Measurements from ENCODE around the gene EHMT1. TPM values are rescaled to one million over a fixed set of nuclear protein-coding genes. Genes with fewer than 3 reads are reported as not detected.

The EHMT1 gene
- total RNA-seq, 4 donors from 2014 or later: 96.4 to 136 (median 118) TPM

DNA sequence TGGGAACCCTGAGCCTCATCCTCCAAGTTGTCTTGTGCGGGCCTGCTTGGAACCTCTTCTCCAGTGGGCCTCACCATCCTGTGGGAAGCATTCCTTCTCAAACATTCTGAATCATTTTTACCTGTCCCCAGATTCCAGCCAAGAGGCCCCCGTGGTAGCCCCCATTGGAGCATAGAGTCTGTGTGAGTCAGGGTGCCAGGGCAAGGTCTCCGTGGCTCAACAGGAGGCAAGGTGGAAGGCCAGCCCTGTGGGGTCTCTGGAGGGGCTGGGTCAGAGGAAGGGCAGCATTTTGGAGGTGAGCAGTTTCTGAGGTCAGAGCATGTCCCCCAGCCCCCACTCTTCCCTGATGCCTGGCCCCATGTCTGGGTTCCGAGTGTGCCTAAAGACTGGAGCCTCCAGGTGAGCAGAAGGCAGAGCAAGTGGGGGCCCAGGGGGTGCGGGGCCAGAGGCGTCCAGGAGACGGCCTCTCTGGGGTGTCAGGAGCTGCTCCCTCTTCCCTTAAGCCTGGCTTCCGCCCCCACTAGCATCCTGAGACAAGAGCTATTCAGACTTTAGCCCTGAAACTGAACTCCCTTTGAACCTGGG is 260.9 kb downstream of the EHMT1 start:
- TF ChIP-seq, protein P1, sequence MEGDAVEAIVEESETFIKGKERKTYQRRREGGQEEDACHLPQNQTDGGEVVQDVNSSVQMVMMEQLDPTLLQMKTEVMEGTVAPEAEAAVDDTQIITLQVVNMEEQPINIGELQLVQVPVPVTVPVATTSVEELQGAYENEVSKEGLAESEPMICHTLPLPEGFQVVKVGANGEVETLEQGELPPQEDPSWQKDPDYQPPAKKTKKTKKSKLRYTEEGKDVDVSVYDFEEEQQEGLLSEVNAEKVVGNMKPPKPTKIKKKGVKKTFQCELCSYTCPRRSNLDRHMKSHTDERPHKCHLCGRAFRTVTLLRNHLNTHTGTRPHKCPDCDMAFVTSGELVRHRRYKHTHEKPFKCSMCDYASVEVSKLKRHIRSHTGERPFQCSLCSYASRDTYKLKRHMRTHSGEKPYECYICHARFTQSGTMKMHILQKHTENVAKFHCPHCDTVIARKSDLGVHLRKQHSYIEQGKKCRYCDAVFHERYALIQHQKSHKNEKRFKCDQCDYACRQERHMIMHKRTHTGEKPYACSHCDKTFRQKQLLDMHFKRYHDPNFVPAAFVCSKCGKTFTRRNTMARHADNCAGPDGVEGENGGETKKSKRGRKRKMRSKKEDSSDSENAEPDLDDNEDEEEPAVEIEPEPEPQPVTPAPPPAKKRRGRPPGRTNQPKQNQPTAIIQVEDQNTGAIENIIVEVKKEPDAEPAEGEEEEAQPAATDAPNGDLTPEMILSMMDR (IDR thresholded peaks at IDR 0.05): no peak
- TF ChIP-seq EP300 (IDR thresholded peaks at IDR 0.05) (no peak), POLR2A (IDR thresholded peaks at IDR 0.05) (no peak)
- no peak overlapping the region for H3K27ac ChIP-seq
- no peak overlapping the region for H3K4me3 ChIP-seq
- peaks cover 0 to 18% (median 0%) of the 10 kb centered on the region in 4 donors for H3K9me3 ChIP-seq
- no peaks in the 10 kb centered on the region for H3K36me3 ChIP-seq
- WGBS, 2 donors: 82 to 91% methylated on average over 8 of the region's 8 CpGs
- H3K27me3 ChIP-seq: peaks cover 0 to 44% of the 10 kb centered on the region in 2 donors
- no peak for DNase-seq (ENCODE audit: low spot score in 2 of 2)
- peaks cover 0 to 11% (median 3%) of the 10 kb centered on the region in 4 donors for H3K4me1 ChIP-seq

DNA sequence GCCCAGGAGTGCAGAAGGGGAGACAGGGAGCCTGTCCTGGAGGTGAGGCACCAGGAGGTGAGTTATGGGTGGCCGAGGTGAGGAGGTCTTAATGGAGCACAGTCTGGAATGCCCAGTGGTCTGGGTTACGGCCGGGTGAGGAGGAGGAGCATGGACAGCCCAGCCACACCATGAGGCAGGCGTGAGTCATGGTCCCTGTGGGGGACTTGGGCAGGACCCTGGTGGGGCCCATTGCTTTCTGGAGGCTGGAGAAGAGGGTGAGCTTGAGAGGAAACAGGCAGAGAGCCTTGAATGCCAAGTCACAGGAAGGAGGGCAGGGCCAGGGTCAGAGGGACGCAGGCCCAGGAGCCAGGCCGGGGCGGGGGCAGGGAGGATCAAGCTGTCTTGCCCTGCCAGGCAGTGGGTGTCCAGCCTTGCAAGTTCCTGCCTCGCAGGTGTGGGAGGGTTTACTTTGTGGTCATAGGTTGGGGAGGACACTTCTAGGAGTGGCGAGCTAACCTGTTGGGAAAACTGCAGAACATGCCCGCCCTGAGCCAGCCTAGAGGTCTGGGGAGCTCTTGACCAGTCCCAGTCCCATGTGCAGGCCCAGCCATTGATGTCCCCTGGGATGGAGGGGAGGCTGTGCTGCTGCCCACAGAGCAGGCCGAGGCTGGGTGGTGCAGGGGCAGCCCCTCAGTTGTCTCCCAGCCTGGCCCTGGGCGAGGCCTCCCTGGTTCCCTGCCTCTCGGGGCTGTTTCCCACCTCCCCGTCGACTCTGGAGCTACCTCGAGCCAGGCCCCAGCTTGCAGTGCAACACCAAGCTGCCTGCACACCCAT is 261.6 kb downstream of the EHMT1 start:
- H3K4me3 ChIP-seq: no peak overlapping the region
- peaks cover 0 to 18% (median 0%) of the 10 kb centered on the region in 4 donors for H3K9me3 ChIP-seq
- H3K27ac ChIP-seq: no peak overlapping the region
- H3K27me3 ChIP-seq: peaks cover 0 to 42% of the 10 kb centered on the region in 2 donors
- H3K4me1 ChIP-seq: peaks cover 0 to 11% (median 3%) of the 10 kb centered on the region in 4 donors
- WGBS, 2 donors: 75 to 81% methylated on average over 15 to 16 of the region's 16 CpGs
- TF ChIP-seq, protein P1 (IDR thresholded peaks at IDR 0.05): no peak
- TF ChIP-seq EP300 (IDR thresholded peaks at IDR 0.05) (no peak), POLR2A (IDR thresholded peaks at IDR 0.05) (no peak)
- DNase-seq (ENCODE audit: low spot score in 2 of 2): no peak
- H3K36me3 ChIP-seq: no peaks in the 10 kb centered on the region

DNA sequence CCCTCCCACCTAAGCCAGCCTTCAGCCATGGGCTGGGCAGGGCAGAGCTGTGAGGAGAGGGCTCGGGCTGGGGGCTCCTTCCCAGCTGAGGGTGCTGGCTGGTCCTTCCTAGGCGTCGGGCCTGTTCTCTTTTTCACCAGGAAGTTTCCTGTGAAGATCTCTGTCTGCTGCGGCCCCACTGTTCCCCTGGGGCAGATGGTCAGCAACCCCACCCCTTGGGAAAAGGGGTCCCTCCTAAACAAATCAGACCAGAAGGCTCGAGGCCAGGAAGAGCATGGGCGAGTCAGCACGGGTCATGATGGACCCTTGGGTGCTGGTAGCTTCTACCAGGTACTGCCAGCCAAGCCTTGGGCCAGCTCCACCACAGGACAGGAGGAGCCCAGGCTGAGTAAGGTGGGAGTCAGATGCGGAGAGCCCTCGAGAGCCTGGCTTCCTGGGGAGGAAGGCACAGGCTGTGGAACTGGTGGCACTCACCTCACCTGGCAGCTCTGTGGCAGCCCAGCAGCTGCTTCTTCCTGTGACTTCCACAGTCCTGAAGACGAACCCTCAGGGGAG is 262.2 kb downstream of the EHMT1 start:
- WGBS, 2 donors: 82 to 87% methylated on average over 9 to 10 of the region's 10 CpGs
- Histone ChIP-seq H3K9me3 (peaks cover 0 to 12% (median 0%) of the 10 kb centered on the region in 4 donors), H3K27me3 (peaks cover 0 to 35% of the 10 kb centered on the region in 2 donors), H3K27ac (no peak overlapping the region), H3K4me1 (peaks cover 0 to 11% (median 3%) of the 10 kb centered on the region in 4 donors), H3K36me3 (no peaks in the 10 kb centered on the region), H3K4me3 (no peak overlapping the region)
- TF ChIP-seq, protein P1 (IDR thresholded peaks at IDR 0.05): no peak
- TF ChIP-seq EP300 (IDR thresholded peaks at IDR 0.05) (no peak), POLR2A (IDR thresholded peaks at IDR 0.05) (no peak)
- DNase-seq (ENCODE audit: low spot score in 2 of 2): no peak

DNA sequence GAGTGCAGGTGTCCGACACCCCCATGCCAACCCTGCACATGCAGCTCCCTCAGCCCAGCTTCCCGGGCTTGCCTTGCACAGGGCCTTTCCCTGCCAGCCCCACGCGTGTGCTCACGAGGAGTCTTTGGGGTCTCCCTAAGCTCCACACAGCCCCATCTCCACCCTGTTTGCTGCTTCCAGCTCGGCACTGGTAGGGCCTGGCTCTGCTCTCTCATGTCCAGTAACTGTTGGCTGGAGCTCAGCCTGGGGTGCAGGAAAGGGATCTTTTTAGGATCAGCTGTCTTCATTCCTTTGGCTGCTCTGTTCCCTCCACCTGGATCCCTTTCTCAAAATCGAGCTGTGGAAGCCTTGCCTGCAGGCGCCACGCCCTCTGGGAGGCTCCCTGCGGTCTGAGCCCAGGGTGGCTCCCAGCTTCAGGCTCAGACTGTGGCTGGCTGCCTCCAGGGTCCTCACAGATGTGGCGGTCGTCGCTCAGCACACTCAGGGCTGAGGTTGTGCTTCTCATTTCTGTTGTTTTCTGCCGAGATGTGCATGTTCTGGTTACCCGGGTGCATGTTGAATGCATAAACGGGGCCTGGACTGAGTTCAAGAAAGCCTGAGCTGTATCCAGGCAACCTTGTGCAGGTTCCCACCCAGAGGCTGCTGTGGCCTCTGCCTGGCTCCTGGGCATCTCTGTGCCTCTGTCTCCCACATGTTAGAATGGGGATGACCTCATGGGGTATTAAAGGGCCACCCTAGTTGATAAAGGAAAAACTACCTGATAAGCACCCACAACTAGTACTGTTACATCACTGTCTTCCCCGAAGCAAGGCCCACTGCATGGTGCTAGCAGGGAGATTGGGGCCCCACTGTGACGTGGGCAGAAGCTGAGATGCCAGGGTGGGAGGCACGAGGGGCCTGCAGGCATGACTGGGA is 263.0 kb downstream of the EHMT1 start:
- 65 to 67% methylated on average over 15 to 18 of the region's 19 CpGs for WGBS, 2 donors
- H3K36me3 ChIP-seq: no peaks in the 10 kb centered on the region

More for the DNA sequence above, 263.0 kb downstream of the EHMT1 start:
- peaks cover 0 to 11% (median 3%) of the 10 kb centered on the region in 4 donors for H3K4me1 ChIP-seq
- no peak overlapping the region for H3K4me3 ChIP-seq
- H3K9me3 ChIP-seq: peaks cover 0 to 5% (median 0%) of the 10 kb centered on the region in 4 donors
- H3K27ac ChIP-seq: no peak overlapping the region
- peaks cover 0 to 27% of the 10 kb centered on the region in 2 donors for H3K27me3 ChIP-seq
- no peak for TF ChIP-seq POLR2A (IDR thresholded peaks at IDR 0.05)
- no peak for TF ChIP-seq EP300 (IDR thresholded peaks at IDR 0.05)
- TF ChIP-seq, protein P1 (IDR thresholded peaks at IDR 0.05): no peak
- DNase-seq (ENCODE audit: low spot score in 2 of 2): no peak
